Astrocyte of the spinal cord (primary cell): ENCODE measurements around the gene VPS41.
"Not testable (repeated sequence)": the region's sequence is repeated elsewhere in the genome, so short reads cannot be mapped to it uniquely, and the experiment has no call there.

Experiments
- DNase-seq: peaks from one replicate; pipeline ENCODE4 v3.0.0; 2011; ENCODE audit warnings: low read depth, low spot score
- H3K4me3 ChIP-seq: 2 replicates; pipeline ENCODE4 v1.5.1; 2011; ENCODE audit warnings: low read depth, mild to moderate bottlenecking, low read length, moderate library complexity
- in situ Hi-C: cut with HindIII; loops from 2 replicates; pipeline ENCODE4 v1.10.0; 2017; ENCODE audit warnings: low sequenced_read_pairs
- TF ChIP-seq, protein P1 (sequence below): IDR thresholded peaks from 2 replicates; pipeline ENCODE4 v1.5.1; 2012; ENCODE audit warnings: low read depth, mild to moderate bottlenecking, low read length, inconsistent platforms

VPS41 gene

DNA sequence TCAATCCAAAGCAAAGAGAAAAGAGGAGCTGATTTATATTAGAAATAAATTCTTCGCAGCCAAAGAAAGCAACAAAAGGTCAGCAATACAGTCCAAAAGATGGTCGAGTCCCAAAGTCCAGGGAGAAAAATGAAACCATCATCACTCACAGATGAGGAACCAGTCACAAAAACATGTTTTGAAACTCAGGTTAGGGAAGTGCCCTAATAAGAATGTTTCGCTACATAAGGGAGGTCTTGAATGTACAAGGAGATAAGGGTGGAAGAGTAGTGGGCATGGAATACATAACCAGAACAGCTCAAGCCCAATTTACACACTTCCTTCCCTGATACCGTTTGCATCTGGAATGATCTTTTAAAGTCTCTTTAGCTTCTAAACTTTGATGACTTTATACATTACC, 53.6 kb downstream of the VPS41 start:
- no peak for DNase-seq
- no peak overlapping the region for H3K4me3 ChIP-seq
- TF ChIP-seq, protein P1, sequence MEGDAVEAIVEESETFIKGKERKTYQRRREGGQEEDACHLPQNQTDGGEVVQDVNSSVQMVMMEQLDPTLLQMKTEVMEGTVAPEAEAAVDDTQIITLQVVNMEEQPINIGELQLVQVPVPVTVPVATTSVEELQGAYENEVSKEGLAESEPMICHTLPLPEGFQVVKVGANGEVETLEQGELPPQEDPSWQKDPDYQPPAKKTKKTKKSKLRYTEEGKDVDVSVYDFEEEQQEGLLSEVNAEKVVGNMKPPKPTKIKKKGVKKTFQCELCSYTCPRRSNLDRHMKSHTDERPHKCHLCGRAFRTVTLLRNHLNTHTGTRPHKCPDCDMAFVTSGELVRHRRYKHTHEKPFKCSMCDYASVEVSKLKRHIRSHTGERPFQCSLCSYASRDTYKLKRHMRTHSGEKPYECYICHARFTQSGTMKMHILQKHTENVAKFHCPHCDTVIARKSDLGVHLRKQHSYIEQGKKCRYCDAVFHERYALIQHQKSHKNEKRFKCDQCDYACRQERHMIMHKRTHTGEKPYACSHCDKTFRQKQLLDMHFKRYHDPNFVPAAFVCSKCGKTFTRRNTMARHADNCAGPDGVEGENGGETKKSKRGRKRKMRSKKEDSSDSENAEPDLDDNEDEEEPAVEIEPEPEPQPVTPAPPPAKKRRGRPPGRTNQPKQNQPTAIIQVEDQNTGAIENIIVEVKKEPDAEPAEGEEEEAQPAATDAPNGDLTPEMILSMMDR = no peak
- in situ Hi-C loops = no loop called here

DNA sequence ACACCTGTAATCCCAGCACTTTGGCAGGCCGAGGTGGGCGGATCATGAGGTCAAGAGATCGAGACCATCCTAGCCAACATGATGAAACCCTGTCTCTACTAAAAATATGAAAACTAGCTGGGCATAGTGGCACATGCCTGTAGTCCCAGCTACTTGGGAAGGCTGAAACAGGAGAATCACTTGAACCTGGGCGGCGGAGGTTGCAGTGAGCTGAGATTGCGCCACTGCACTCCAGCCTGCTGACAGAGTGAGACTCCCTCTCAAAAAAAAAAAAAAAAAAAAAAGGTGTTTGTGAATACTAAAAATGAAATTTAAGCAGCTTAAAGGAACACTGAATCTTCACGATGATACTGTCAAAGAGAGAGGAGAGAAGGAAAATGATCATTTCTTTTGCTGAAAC, 54.0 kb downstream of the VPS41 start:
- H3K4me3 ChIP-seq, DNase-seq, in situ Hi-C loops: not testable (repeated sequence)

DNA sequence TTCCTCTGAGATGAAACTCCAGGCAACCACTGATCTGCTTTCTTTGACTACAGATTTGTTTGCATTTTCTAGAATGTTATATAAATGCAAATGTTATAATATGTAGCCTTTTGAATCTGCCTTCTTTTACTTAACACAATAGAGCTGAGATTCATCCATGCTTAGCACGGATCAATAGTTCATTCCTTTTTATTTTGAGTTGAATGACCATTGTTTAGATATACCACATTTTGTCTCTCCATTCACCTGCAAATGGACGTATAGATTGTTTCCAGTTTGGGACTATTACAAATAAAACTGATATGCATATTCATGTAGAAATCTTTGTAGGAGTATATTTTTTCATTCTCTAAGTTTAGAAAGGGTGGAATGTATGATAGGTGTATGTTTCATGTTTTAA, 57.7 kb downstream of the VPS41 start:
- TF ChIP-seq, protein P1 = no peak
- in situ Hi-C loops = no loop called here
- no peak overlapping the region for H3K4me3 ChIP-seq
- DNase-seq = no peak

DNA sequence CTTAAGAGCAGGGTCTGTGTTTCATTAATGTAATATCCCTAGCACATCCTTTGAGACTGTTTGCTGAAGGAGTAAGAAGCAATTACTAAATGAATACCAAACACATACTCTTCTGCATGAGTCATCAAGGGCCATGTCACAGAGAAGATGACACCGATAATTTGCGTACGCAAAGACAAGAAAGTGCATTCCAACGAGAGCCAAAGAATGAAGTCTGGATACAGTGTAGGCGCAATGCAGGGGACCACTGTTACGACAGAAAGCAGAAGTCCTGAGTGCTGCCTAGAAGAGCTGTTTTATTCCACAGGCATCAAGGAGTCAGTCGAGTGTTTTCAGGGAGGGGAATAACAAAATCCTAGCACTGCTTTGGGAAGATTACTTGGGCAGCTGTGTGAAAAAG, 62.7 kb downstream of the VPS41 start:
- no peak overlapping the region for H3K4me3 ChIP-seq
- TF ChIP-seq, protein P1 = no peak
- in situ Hi-C loops = no loop called here
- DNase-seq = no peak

DNA sequence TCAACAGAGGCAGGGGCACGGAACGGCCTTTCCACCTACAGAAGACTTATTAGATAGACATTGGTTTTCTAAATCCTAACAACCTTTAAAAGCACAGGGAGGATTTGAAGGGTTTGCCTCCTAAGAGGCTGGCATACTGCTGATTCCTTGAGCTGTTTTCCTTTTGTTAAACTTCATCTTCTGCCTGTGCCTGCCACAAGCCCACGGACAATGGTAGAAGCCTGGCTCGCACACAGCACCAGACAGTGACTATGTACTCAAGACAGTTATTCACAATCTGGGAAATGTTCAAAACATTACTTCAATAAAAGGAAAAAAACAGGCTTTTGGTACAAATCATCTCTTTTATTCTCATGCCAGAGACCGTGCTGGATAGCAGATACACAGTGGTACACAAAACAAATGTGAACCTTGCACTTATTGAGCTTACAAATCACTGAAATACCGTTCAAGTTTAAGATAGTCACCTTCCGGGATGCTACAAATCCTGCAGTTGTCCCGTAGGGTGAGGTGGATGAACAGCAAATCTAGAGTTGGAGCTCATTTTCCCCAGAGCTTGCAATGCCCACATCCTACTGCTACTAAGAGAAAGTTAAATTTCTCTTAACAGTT, 63.9 kb downstream of the VPS41 start:
- H3K4me3 ChIP-seq = no peak overlapping the region
- TF ChIP-seq, protein P1 = no peak
- DNase-seq = no peak
- in situ Hi-C loops = no loop called here

DNA sequence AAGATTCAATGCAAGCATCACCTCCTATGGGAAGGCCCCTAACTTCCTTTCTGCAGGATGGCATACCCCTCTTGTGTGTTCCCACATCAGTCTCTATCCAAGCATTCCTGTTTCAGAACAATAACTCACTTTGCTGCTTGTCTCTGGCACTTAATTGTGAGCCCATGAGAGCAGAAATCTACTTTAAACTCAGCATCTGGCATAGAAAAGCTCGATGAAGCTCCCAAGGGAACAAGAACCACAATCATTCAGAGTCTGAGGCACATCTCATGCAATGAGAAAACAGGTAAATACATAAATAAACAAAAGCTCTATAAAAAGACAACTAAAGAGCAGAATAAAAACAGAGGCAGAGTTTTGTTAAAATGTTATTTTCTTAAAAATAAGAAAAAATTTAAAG, 66.2 kb downstream of the VPS41 start:
- DNase-seq = no peak
- TF ChIP-seq, protein P1 = no peak
- in situ Hi-C loops = no loop called here
- no peak overlapping the region for H3K4me3 ChIP-seq

DNA sequence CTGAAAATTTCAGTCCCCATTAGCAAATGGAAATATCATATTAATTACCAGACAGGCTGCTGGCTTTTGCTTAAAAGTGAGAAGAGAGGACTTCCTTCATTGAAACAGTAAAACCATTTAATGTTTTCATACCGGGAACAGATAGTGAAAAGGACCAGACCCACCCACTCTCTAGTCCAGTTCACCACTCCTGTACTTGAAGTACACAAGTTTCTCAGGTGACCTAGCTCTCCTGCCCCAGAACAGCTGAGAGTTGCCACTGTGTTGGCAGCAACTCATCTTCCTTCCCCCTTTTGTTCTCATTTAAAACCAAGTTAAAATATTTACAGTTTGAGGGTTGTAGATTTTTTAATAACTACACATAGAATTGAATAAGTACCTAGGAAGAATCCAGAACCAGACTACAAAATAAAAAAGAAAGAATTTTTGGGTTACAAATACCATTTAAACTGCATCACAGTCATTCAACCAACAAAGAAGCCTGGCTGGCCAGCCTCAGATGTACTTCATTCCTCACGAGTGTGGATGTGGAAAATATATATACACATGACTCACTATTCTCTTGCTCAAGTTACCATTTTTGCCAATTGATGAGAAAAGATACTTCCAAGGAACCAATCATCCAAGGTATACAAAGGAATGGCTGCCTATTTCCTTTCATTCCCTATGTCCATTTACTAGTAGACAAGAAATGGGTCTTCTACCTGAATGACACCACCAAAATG, 68.1 kb downstream of the VPS41 start:
- in situ Hi-C loops = no loop called here
- peak; percentile 82 for DNase-seq
- TF ChIP-seq, protein P1 = no peak
- H3K4me3 ChIP-seq = no peak overlapping the region
